NCI-H2107 (cell line): ENCODE measurements around the gene MTIF3.

Experiments used
- DNase-seq: peaks from one replicate; lab custom pipeline; 2025; lab: John Stamatoyannopoulos, UW

The MTIF3 gene

GRCh38 chr13:27455331-27455855 lies 5.0 kb upstream of the MTIF3 start:
- DNase-seq = no peak

- DNase-seq = no peak
Measured at GRCh38 chr13:27450921-27451471, 632 bp upstream of the MTIF3 start.

- no peak for DNase-seq
Measured at GRCh38 chr13:27449081-27449603, 1.2 kb downstream of the MTIF3 start.

- DNase-seq = no peak
Measured at GRCh38 chr13:27448308-27448707, 2.1 kb downstream of the MTIF3 start.

GRCh38 chr13:27446986-27447583 lies 3.3 kb downstream of the MTIF3 start:
- no peak for DNase-seq

- DNase-seq = no peak
Measured at GRCh38 chr13:27442797-27443196, 7.6 kb downstream of the MTIF3 start.

- no peak for DNase-seq
Measured at GRCh38 chr13:27442071-27442647, 8.2 kb downstream of the MTIF3 start.

- DNase-seq = no peak
Measured at GRCh38 chr13:27440408-27440807, 10.0 kb downstream of the MTIF3 start.

- DNase-seq = no peak
Measured at GRCh38 chr13:27437126-27437525, 13.2 kb downstream of the MTIF3 start.

GRCh38 chr13:27432611-27433210 lies 17.7 kb downstream of the MTIF3 start:
- DNase-seq = no peak

GRCh38 chr13:27432180-27432579 lies 18.2 kb downstream of the MTIF3 start:
- no peak for DNase-seq

GRCh38 chr13:27428160-27428559 lies 22.2 kb downstream of the MTIF3 start:
- no peak for DNase-seq

GRCh38 chr13:27427641-27428040 lies 22.7 kb downstream of the MTIF3 start:
- no peak for DNase-seq

- peak; percentile 34 for DNase-seq
Measured at GRCh38 chr13:27425918-27426630, 24.3 kb downstream of the MTIF3 start.

GRCh38 chr13:27425158-27425917 lies 25.0 kb downstream of the MTIF3 start:
- DNase-seq = no peak

GRCh38 chr13:27424246-27425157 lies 25.9 kb downstream of the MTIF3 start, which contains the start of gene GTF3A:
Gene GTF3A (plus strand): TSS chr13:27424619.
- DNase-seq = peak; percentile 73

- no peak for DNase-seq
Measured at GRCh38 chr13:27423333-27423732, 27.0 kb downstream of the MTIF3 start.

GRCh38 chr13:27421101-27421871 lies 29.1 kb downstream of the MTIF3 start:
- DNase-seq = no peak

GRCh38 chr13:27419328-27419727 lies 31.0 kb downstream of the MTIF3 start:
- no peak for DNase-seq

GRCh38 chr13:27415116-27415515 lies 35.2 kb downstream of the MTIF3 start:
- no peak for DNase-seq
